ENCODE measurements around the gene HSD11B1.
"Not testable (repeated sequence)": the region's sequence is repeated elsewhere in the genome, so short reads cannot be mapped to it uniquely, and the experiment has no call there.

GRCh38 chr1:209700686-209701085, 4.0 kb upstream of the HSD11B1 start:
- not testable (repeated sequence) for TF ChIP-seq CTCF, POLR2A (IDR thresholded peaks at IDR 0.05)
